Iris pigment epithelial cell (primary cell): ENCODE results near the gene GRAMD4.
"Not testable (repeated sequence)": the region's sequence is repeated elsewhere in the genome, so short reads cannot be mapped to it uniquely, and the experiment has no call there.

ENCODE experiments used
- DNase-seq: peaks from one replicate; pipeline ENCODE4 v3.0.0-alpha.2; 2011; ENCODE audit warnings: low read depth

The GRAMD4 gene

GRCh38 chr22:46620588-46621242 is 529 bp downstream of the GRAMD4 start:
- no peak for DNase-seq

- not testable (repeated sequence) for DNase-seq
These were observed 1.2 kb downstream of the GRAMD4 start for GRCh38 chr22:46621243-46621930.

GRCh38 chr22:46622081-46622521 is 1.9 kb downstream of the GRAMD4 start:
- no peak for DNase-seq

- no peak for DNase-seq
These were observed 5.1 kb downstream of the GRAMD4 start for GRCh38 chr22:46625113-46625842.

- DNase-seq = no peak
These were observed 5.7 kb downstream of the GRAMD4 start for GRCh38 chr22:46625843-46626349.

GRCh38 chr22:46626356-46626755 is 6.2 kb downstream of the GRAMD4 start:
- DNase-seq = no peak

- DNase-seq = no peak
These were observed 7.0 kb downstream of the GRAMD4 start for GRCh38 chr22:46626911-46627805.

- no peak for DNase-seq
These were observed 7.8 kb downstream of the GRAMD4 start for GRCh38 chr22:46627806-46628482.

- DNase-seq = no peak
These were observed 8.6 kb downstream of the GRAMD4 start for GRCh38 chr22:46628756-46629155.

- no peak for DNase-seq
These were observed 9.1 kb downstream of the GRAMD4 start for GRCh38 chr22:46629291-46629690.

- no peak for DNase-seq
These were observed 10.9 kb downstream of the GRAMD4 start for GRCh38 chr22:46631113-46631512.

- no peak for DNase-seq
These were observed 12.6 kb downstream of the GRAMD4 start for GRCh38 chr22:46632646-46633249.

GRCh38 chr22:46633334-46633890 is 13.2 kb downstream of the GRAMD4 start:
- DNase-seq = no peak

GRCh38 chr22:46634011-46634699 is 14.0 kb downstream of the GRAMD4 start:
- no peak for DNase-seq

- DNase-seq = not testable (repeated sequence)
These were observed 14.9 kb downstream of the GRAMD4 start for GRCh38 chr22:46634973-46635685.

GRCh38 chr22:46635756-46636155 is 15.6 kb downstream of the GRAMD4 start:
- no peak for DNase-seq

GRCh38 chr22:46636221-46637002 is 16.2 kb downstream of the GRAMD4 start:
- DNase-seq = no peak
